GM12873 (cell line): Measurements from ENCODE around the gene PLAAT3.

ENCODE experiments used
- CTCF ChIP-seq: IDR thresholded peaks from 2 replicates; pipeline ENCODE4 v1.5.1; 2012; ENCODE audit warnings: low read depth, mild to moderate bottlenecking, moderate library complexity, low read length, control low read depth; ENCODE audit not compliant: insufficient read depth; ENCODE audit errors: missing control alignments

Gene PLAAT3

GRCh38 chr11:63536669-63537292 is 77.5 kb downstream of the PLAAT3 start, which contains the start of gene PLAAT4:
TSS of gene PLAAT4 (plus strand) at chr11:63536808. CDS start at chr11:63536869, 61 bp downstream.
- TF ChIP-seq CTCF = no peak

DNA sequence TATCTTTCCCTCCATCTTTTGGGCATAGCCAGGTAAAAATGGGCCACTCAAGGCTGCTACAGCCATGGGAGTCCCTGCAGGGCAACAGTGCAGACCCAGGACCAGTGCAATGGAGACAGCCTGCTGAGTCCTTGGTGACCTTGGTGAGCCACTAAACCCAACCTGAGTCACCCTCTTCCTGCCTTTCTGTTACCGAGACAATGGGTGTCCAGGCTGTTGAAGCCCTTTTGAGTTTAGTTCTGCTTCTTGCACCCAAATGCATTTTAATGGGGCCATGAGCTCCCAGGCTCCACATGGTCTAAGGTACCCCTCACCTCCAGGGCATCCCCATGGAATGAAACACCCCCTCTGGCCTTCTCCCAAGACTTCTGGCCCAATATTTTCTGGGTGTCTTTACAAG is 78.5 kb downstream of the PLAAT3 start:
- TF ChIP-seq CTCF = no peak

DNA sequence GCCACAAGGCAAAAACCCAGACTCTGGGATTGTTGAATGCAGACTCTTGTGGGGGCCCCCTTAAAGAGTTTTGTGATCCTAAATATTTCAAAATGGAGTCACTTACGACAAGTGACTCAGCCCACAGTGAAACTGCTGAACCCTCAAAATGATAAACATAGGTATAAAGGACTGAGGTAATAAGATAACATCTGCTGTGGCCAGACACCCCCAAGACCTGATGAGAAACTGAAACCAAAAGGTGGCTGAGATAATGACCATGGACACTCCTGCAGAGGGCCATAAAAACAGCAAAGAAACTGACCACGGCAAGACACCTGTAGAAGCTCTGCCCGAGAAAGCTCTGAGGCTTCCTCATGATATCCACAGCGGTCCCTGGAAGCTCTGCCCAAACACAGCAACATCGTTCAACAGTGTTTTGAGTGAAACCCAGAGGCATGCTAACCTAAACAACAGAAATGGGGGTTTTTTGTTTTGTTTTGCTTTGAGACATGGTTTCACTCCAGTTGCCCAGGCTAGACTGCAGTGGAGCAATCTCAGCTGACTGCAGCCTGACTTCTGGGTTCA is 79.3 kb downstream of the PLAAT3 start:
- TF ChIP-seq CTCF = no peak

- TF ChIP-seq CTCF = no peak
Measured at GRCh38 chr11:63534076-63534475, 80.2 kb downstream of the PLAAT3 start.

DNA sequence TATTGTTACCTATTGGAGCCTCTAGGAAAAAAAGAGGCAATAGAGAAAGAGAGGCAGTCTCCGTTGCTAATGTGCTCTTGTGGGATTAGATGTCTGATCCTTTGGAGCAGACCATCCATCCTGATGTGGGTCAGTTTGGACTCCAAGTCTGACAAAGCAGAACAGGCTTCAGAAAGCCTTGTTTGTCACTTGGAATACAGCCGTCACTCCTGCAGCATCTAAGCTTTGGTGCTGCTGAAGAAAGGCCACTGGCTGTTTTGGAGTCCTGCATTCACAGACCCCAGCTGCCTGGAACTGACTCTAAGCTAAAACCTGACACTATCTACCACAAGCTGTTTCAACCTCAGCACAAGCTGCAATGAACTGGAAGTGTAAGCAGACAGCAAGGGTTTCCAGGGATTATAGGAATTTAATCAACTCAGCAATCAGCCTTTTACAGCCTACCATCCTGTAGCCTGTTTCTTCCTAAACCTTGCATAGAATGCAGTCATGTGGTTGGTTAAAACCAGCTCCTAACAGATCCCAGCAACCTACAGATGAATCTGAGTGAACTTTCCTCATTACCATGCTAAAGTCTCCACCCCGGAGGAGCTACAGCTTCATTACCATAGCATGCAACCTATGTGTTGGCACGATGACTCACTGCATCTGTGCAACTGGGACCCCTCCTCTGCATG is 81.3 kb downstream of the PLAAT3 start:
- TF ChIP-seq CTCF = no peak

GRCh38 chr11:63532117-63532516 is 82.1 kb downstream of the PLAAT3 start:
- no peak for TF ChIP-seq CTCF

DNA sequence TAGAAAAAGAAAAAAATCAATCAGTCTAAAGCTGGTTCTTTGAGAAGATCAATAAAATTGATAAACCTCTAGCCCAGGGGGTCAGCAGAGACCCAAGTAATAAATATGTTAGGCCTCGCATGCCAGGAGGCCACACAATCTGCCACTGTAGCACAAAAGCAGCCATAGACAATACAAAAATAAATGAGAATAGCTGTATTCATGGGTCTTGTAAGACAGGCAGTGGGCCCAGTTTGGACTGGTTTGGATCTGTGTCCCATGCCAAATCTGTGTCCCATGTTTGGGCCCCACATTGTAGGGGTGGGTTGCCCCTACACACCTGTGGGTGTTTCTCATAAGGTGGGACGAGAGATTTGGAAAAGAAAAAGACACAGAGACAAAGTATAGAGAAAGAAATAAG is 84.2 kb downstream of the PLAAT3 start:
- no peak for TF ChIP-seq CTCF
